Small intestine (tissue), 7 donors: Measurements from ENCODE around the gene CCDC175. TPM values are rescaled to one million over a fixed set of nuclear protein-coding genes. Genes with fewer than 3 reads are reported as not detected.

ENCODE experiments used
- DNase-seq, 2 donors: peaks; one replicate each; pipeline versions ENCODE4 v3.0.0 to v3.0.0-alpha.2; 2013
- FAIRE-seq: peaks from 2 replicates; lab custom pipeline; 2012; peaks lifted over from hg19 to GRCh38; lab: Jason Lieb, UNC
- H3K27ac ChIP-seq, 3 donors: one replicate each; pipeline ENCODE4 v1.5.1; 2013; ENCODE audit warnings: low read length in 2 of 3, mild to moderate bottlenecking in 2 of 3, control low read depth in 1 of 3, inconsistent platforms in 1 of 3, low read depth in 1 of 3, moderate library complexity in 1 of 3
- H3K27me3 ChIP-seq, 3 donors: one replicate each; pipeline ENCODE4 v1.6.1; 2013; ENCODE audit warnings: low read length in 3 of 3, inconsistent platforms in 1 of 3; ENCODE audit not compliant: control insufficient read depth in 3 of 3, insufficient read depth in 3 of 3
- H3K36me3 ChIP-seq, 3 donors: one replicate each; pipeline ENCODE4 v1.6.1; 2013; ENCODE audit warnings: low read length in 3 of 3, inconsistent platforms in 1 of 3, low read depth in 1 of 3, mild to moderate bottlenecking in 1 of 3, moderate library complexity in 1 of 3; ENCODE audit not compliant: control insufficient read depth in 3 of 3, insufficient read depth in 2 of 3
- H3K4me1 ChIP-seq, 3 donors: one replicate each; pipeline ENCODE4 v1.6.1; 2013; ENCODE audit warnings: low read length in 2 of 3, inconsistent platforms in 1 of 3, low read depth in 1 of 3, mild to moderate bottlenecking in 1 of 3, moderate library complexity in 1 of 3; ENCODE audit not compliant: control insufficient read depth in 3 of 3, insufficient read depth in 2 of 3
- H3K4me3 ChIP-seq, 3 donors: one replicate each; pipeline ENCODE4 v1.5.1; 2013; ENCODE audit warnings: low read length in 3 of 3, control low read depth in 1 of 3, inconsistent platforms in 1 of 3, low read depth in 1 of 3, mild to moderate bottlenecking in 1 of 3, moderate library complexity in 1 of 3
- H3K9me3 ChIP-seq, 2 donors: one replicate each; pipeline ENCODE4 v1.6.1; 2013; ENCODE audit warnings: low read depth in 1 of 2, low read length in 1 of 2; ENCODE audit not compliant: control insufficient read depth in 2 of 2, insufficient read depth in 1 of 2
- WGBS, 3 donors: extraction: QIAGEN DNeasy Blood & Tissue Kit; methylation state at CpG; one replicate each; pipeline ENCODE4 v1.1.7; 2013; 5-methylcytosine and 5-hydroxymethylcytosine counted together
- polyA plus RNA-seq, 4 donors: library from polyadenylated mRNA; stranded (reverse) in 3 of 4; unstranded in 1 of 4; fragments of 200-250 nt in 3 of 4; fragments of 120-200 nt in 1 of 4; gene quantifications; one replicate each; pipeline versions ENCODE4 v1.2.1 to v1.2.3, GENCODE V29; 2013
- donor health status: healthy with polysubstance abuse.
- donor health status: control.
- donor health status: control.
- donor health status: Bipolar disorder and iron deficiency.
- donor health status: healthy.

The CCDC175 gene
- polyA plus RNA-seq, 4 donors: 2.8 TPM; not detected in 3

GRCh38 chr14:59588101-59588500 is 11.5 kb upstream of the CCDC175 start:
- WGBS, 3 donors: 76 to 81% (median 79%) methylated on average over 3 of the region's 3 CpGs
- no peaks in the 10 kb centered on the region for H3K36me3 ChIP-seq
- H3K27ac ChIP-seq: no peak overlapping the region
- DNase-seq (peak in 1 of 2 donors; percentile 25), FAIRE-seq (no peak)
- H3K27me3 ChIP-seq: no peaks in the 10 kb centered on the region
- no peak overlapping the region for H3K4me3 ChIP-seq
- H3K4me1 ChIP-seq: no peaks in the 10 kb centered on the region
- no peaks in the 10 kb centered on the region for H3K9me3 ChIP-seq

DNA sequence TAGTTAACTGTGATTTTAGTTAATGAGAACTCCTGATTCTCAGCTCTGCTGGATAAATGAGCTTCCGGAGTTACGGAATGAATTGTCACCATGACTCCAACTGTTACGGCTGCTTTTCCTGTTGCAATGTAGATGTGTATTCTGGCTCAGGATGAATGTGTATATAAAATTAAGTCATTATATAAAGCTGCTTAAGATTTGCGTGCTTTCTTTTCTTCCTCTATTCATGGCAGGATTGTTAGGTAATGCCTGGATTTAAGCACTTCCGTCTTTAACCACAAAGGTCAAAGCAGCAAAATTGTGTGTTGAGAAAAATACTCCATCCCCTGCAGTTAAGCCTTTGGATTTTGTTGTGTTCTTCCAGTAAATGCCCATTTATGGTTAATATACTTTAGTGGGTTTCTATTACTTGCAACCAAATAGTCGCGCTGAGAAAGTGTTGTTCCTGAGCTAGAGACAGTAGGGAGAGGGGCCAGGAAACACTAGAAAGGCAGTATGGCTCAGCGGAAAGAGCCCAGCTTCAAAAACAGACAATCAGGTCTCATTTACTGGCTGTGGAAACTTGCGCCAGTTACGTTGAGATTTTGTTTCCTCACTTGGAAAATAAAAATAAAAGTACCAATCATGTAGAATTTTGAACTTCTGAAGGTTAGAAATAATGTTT is 9.4 kb upstream of the CCDC175 start:
- DNase-seq (no peak), FAIRE-seq (no peak)
- Histone ChIP-seq H3K27ac (no peak overlapping the region), H3K36me3 (no peaks in the 10 kb centered on the region), H3K9me3 (no peaks in the 10 kb centered on the region), H3K27me3 (no peaks in the 10 kb centered on the region), H3K4me3 (no peak overlapping the region), H3K4me1 (no peaks in the 10 kb centered on the region)
- 74 to 91% (median 84%) methylated on average over 10 of the region's 10 CpGs for WGBS, 3 donors

GRCh38 chr14:59583755-59584154 is 7.1 kb upstream of the CCDC175 start:
- no peaks in the 10 kb centered on the region for H3K9me3 ChIP-seq
- FAIRE-seq (no peak), DNase-seq (no peak)
- no peak overlapping the region for H3K4me3 ChIP-seq
- 48 to 77% (median 51%) methylated on average over 2 of the region's 2 CpGs for WGBS, 3 donors
- peaks cover 0 to 3% (median 0%) of the 10 kb centered on the region in 3 donors for H3K4me1 ChIP-seq
- H3K36me3 ChIP-seq: no peaks in the 10 kb centered on the region
- no peak overlapping the region for H3K27ac ChIP-seq
- H3K27me3 ChIP-seq: no peaks in the 10 kb centered on the region

DNA sequence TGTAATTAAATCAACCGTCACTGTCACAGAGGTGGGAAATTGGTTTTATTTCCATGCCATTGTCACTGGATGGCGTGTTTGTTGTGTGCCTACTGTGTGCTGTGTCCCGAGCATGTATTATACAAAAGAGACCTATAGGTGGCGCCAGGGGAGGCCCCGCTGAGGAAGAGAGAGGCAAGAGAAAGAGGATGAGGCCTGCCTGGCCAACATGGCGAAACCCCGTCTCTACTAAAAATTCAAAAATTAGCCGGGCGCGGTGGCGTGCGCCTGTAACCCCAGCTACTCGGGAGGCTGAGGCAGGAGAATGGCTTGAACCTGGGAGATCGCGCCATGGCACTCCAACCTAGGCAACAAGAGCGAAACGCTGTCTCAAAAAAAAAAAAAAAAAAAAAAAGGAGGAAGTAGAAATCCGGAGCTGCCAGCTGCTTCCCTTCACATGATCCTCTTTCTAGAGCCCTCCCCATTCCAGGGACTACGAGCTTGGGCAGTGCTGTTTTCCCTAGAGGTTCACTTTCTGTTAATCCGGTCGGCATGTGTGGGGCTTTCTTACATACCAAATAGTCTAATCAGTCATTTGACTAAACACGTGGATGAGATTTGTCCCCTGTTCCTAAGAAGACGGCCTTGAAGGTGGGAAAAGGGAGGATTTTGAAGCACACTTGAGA is 6.4 kb upstream of the CCDC175 start:
- H3K4me3 ChIP-seq: no peak overlapping the region
- H3K27me3 ChIP-seq: peaks cover 0 to 2% (median 0%) of the 10 kb centered on the region in 3 donors
- H3K27ac ChIP-seq: no peak overlapping the region
- 81 to 91% (median 90%) methylated on average over 21 to 23 of the region's 23 CpGs for WGBS, 3 donors
- no peak for FAIRE-seq
- H3K4me1 ChIP-seq: peaks cover 0 to 3% (median 0%) of the 10 kb centered on the region in 3 donors
- no peak for DNase-seq
- no peaks in the 10 kb centered on the region for H3K36me3 ChIP-seq
- no peaks in the 10 kb centered on the region for H3K9me3 ChIP-seq

GRCh38 chr14:59582161-59582560 is 5.5 kb upstream of the CCDC175 start:
- Histone ChIP-seq H3K27ac (no peak overlapping the region), H3K36me3 (no peaks in the 10 kb centered on the region), H3K4me3 (no peak overlapping the region), H3K9me3 (no peaks in the 10 kb centered on the region), H3K27me3 (peaks cover 0 to 3% (median 0%) of the 10 kb centered on the region in 3 donors), H3K4me1 (peaks cover 0 to 3% (median 0%) of the 10 kb centered on the region in 3 donors)
- WGBS, 3 donors: 87 to 93% (median 92%) methylated on average over 3 of the region's 3 CpGs
- no peak for DNase-seq
- FAIRE-seq: no peak

GRCh38 chr14:59580911-59581310 is 4.3 kb upstream of the CCDC175 start:
- Histone ChIP-seq H3K4me1 (peaks cover 0 to 3% (median 0%) of the 10 kb centered on the region in 3 donors), H3K9me3 (no peaks in the 10 kb centered on the region), H3K4me3 (no peak overlapping the region), H3K27ac (peak overlapping the region in 1 of 3 donors; percentile 8), H3K36me3 (no peaks in the 10 kb centered on the region), H3K27me3 (peaks cover 0 to 3% (median 0%) of the 10 kb centered on the region in 3 donors)
- FAIRE-seq (no peak), DNase-seq (peak in 1 of 2 donors; percentile 55)
- WGBS, 3 donors: 28 to 45% (median 28%) methylated on average over 2 of the region's 2 CpGs

GRCh38 chr14:59570122-59570521 is 6.5 kb downstream of the CCDC175 start:
- peak; percentile 17 to 46 for DNase-seq
- Histone ChIP-seq H3K27me3 (no peaks in the 10 kb centered on the region), H3K36me3 (no peaks in the 10 kb centered on the region), H3K9me3 (no peaks in the 10 kb centered on the region), H3K4me1 (peaks cover 0 to 29% (median 0%) of the 10 kb centered on the region in 3 donors), H3K4me3 (no peak overlapping the region), H3K27ac (no peak overlapping the region)
- FAIRE-seq: no peak

- Histone ChIP-seq H3K4me3 (no peak overlapping the region), H3K36me3 (no peaks in the 10 kb centered on the region), H3K27me3 (no peaks in the 10 kb centered on the region), H3K4me1 (peaks cover 0 to 27% (median 0%) of the 10 kb centered on the region in 3 donors), H3K9me3 (no peaks in the 10 kb centered on the region), H3K27ac (peak overlapping the region in 1 of 3 donors; percentile 63)
- 44 to 66% (median 54%) methylated on average over 3 of the region's 3 CpGs for WGBS, 3 donors
- FAIRE-seq (no peak), DNase-seq (no peak)
Measured at GRCh38 chr14:59566725-59567124, 9.9 kb downstream of the CCDC175 start.
